Measurements from ENCODE around the gene NEMP2. TPM values are rescaled to one million over a fixed set of nuclear protein-coding genes. Genes with fewer than 3 reads are reported as not detected.

The NEMP2 gene
- total and polyA plus RNA-seq, 4 donors, result 0.67 to 6.1 (median 2.8) TPM

- 47% methylated on average over 4 of the region's 4 CpGs for WGBS
- Histone ChIP-seq H3K27me3 (ENCODE audit: control insufficient read depth in 4 of 4, insufficient read depth in 4 of 4, low read length in 3 of 4) (no peaks in the 10 kb centered on the region), H3K9ac (ENCODE audit: low read depth in 1 of 2, low read length in 2 of 2) (no peak overlapping the region), H3K4me1 (ENCODE audit: control insufficient read depth in 4 of 4, insufficient read depth in 4 of 4, low read length in 3 of 4) (peaks cover 1 to 20% (median 10%) of the 10 kb centered on the region in 4 donors), H3K9me3 (ENCODE audit: control insufficient read depth in 4 of 4, low read length in 3 of 4) (no peaks in the 10 kb centered on the region), H3K36me3 (ENCODE audit: control insufficient read depth in 4 of 4, insufficient read depth in 3 of 4, low read depth in 1 of 4, low read length in 3 of 4) (no peaks in the 10 kb centered on the region), H3K4me3 (ENCODE audit: low read depth in 1 of 3, low read length in 3 of 3) (no peak overlapping the region), H3K27ac (ENCODE audit: low read depth in 1 of 2, low read length in 2 of 2) (no peak overlapping the region)
- no peak for TF ChIP-seq TAF1 (conservative IDR thresholded peaks at IDR 0.05)
- no peak for DNase-seq (ENCODE audit: low spot score)
These were observed 1.9 kb downstream of the NEMP2 start for GRCh38 chr2:190532581-190532980.

DNA sequence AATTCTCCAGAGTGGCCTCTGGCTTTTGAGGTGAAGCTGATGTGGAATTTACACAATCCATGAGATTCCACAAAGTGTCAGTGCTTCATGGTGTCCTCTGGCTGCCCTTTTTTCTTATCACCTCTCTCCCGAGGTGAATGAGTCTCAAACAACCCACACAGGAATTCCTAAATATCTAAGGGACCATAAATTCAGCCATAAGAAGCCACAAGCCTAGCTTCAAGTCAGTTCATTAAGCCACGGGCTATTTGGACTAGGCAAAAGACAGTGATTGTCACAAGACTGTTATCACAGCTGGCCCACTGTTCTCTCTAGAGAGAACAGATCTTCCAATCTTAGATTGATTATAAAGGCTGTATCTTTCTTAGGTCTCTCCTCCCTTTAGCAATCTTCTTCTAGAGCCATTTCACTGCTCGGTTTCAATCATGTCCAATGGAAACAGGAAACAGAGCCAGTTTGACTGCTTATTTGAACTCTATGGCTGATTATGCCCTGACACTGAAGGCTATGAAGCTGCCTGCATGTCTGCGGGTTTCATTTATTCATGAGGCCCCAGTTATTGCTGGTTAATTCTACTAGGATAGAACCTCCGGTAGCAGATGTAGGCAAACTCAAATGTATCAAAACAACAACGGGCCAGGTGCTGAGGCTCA, 4.1 kb downstream of the NEMP2 start:
- Histone ChIP-seq H3K36me3 (ENCODE audit: control insufficient read depth in 4 of 4, insufficient read depth in 3 of 4, low read depth in 1 of 4, low read length in 3 of 4) (no peaks in the 10 kb centered on the region), H3K27me3 (ENCODE audit: control insufficient read depth in 4 of 4, insufficient read depth in 4 of 4, low read length in 3 of 4) (no peaks in the 10 kb centered on the region), H3K9me3 (ENCODE audit: control insufficient read depth in 4 of 4, low read length in 3 of 4) (no peaks in the 10 kb centered on the region), H3K4me3 (ENCODE audit: low read depth in 1 of 3, low read length in 3 of 3) (no peak overlapping the region), H3K4me1 (ENCODE audit: control insufficient read depth in 4 of 4, insufficient read depth in 4 of 4, low read length in 3 of 4) (peaks cover 1 to 17% (median 7%) of the 10 kb centered on the region in 4 donors), H3K27ac (ENCODE audit: low read depth in 1 of 2, low read length in 2 of 2) (no peak overlapping the region), H3K9ac (ENCODE audit: low read depth in 1 of 2, low read length in 2 of 2) (no peak overlapping the region)
- TF ChIP-seq NR2F2 (IDR thresholded peaks at IDR 0.05) (no peak), FOXA2 (IDR thresholded peaks at IDR 0.05) (no peak), GABPA (IDR thresholded peaks at IDR 0.05 in 1 of 2, conservative IDR thresholded peaks at IDR 0.05 in 1 of 2) (no peak), CTCF (IDR thresholded peaks at IDR 0.05; ENCODE audit: low read depth, low read length, missing input control) (no peak), EGR1 (IDR thresholded peaks at IDR 0.05; ENCODE audit: low read depth in 2 of 2) (no peak), ZBTB33 (IDR thresholded peaks at IDR 0.05) (no peak), SP1 (IDR thresholded peaks at IDR 0.05) (no peak), REST (IDR thresholded peaks at IDR 0.05) (no peak), TAF1 (conservative IDR thresholded peaks at IDR 0.05) (no peak), JUND (IDR thresholded peaks at IDR 0.05) (no peak), FOXA1 (IDR thresholded peaks at IDR 0.05) (no peak)
- DNase-seq (ENCODE audit: low spot score), result no peak
- WGBS, result 73% methylated on average over 6 of the region's 6 CpGs
